IPS-18c (cell line): Measurements from ENCODE around the gene MYO15A.

Experiments
- H3K4me3 ChIP-seq: 2 replicates; pipeline ENCODE4 v1.7.0; 2013; ENCODE audit warnings: low read depth, mild to moderate bottlenecking, low read length, moderate library complexity; ENCODE audit not compliant: insufficient read depth
- H3K9me3 ChIP-seq: one replicate; pipeline ENCODE4 v1.6.1; 2013; ENCODE audit warnings: mild to moderate bottlenecking, low read length, moderate library complexity; ENCODE audit not compliant: control insufficient read depth, insufficient read depth

Gene MYO15A

DNA sequence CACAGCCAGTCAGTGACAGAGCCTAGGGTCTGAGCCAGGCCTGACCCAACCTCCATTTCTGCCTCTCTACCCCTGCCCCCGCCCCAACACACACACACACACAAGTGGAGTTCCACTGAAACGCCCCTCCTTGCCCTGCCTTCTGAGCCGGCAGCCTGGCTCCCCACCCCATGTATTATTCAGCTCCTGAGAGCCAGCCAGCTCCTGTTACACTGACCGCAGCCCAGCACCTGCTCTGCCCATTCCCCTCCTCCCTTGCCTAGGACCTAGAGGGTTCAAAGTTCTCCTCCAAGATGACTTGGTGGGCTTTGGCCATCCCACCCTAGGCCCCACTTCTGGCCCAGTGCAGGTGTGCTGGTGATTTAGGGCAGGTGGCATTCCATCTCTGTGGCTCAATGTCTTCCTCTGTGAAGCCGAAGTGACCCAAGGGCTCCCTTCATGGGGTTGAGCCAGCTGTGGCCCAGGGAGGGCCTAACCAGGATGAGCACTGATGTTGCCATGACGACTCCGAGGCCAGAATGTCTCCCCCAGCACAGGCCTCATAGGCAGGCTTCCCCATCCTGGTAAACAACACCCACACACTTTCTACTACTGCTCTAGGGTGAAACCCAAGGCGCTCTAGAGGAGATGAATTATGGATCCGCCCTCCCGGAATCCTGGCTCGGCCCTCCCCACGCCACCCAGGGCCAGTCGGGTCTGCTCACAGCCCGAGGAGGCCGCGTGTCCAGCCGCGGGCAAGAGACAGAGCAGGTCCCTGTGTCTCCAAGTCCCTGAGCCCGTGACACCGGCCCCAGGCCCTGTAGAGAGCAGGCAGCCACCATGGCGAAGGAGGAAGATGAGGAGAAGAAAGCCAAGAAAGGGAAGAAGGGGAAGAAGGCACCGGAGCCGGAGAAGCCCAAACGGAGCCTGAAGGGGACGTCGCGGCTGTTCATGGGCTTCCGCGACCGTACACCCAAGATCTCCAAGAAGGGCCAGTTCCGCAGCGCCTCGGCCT is 9.7 kb downstream of the MYO15A start:
- no peak overlapping the region for H3K4me3 ChIP-seq
- H3K9me3 ChIP-seq = peaks cover 5% of the 10 kb centered on the region

GRCh38 chr17:18119166-18119745 is 10.7 kb downstream of the MYO15A start:
- H3K4me3 ChIP-seq = no peak overlapping the region
- peaks cover 5% of the 10 kb centered on the region for H3K9me3 ChIP-seq

DNA sequence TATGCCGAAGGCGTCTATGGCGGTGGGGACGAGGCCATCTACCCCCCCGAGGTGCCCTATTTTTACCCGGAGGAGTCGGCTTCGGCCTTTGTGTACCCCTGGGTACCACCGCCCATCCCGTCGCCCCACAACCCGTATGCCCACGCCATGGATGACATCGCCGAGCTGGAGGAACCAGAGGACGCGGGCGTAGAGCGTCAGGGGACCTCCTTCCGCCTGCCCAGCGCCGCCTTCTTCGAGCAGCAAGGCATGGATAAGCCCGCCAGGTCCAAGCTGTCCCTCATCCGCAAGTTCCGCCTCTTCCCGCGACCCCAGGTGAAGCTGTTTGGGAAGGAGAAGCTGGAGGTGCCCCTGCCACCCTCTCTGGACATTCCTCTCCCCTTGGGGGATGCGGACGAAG is 11.4 kb downstream of the MYO15A start:
- peaks cover 5% of the 10 kb centered on the region for H3K9me3 ChIP-seq
- no peak overlapping the region for H3K4me3 ChIP-seq

- H3K9me3 ChIP-seq = peaks cover 5% of the 10 kb centered on the region
- no peak overlapping the region for H3K4me3 ChIP-seq
These were observed 12.0 kb downstream of the MYO15A start for GRCh38 chr17:18120461-18121017.

DNA sequence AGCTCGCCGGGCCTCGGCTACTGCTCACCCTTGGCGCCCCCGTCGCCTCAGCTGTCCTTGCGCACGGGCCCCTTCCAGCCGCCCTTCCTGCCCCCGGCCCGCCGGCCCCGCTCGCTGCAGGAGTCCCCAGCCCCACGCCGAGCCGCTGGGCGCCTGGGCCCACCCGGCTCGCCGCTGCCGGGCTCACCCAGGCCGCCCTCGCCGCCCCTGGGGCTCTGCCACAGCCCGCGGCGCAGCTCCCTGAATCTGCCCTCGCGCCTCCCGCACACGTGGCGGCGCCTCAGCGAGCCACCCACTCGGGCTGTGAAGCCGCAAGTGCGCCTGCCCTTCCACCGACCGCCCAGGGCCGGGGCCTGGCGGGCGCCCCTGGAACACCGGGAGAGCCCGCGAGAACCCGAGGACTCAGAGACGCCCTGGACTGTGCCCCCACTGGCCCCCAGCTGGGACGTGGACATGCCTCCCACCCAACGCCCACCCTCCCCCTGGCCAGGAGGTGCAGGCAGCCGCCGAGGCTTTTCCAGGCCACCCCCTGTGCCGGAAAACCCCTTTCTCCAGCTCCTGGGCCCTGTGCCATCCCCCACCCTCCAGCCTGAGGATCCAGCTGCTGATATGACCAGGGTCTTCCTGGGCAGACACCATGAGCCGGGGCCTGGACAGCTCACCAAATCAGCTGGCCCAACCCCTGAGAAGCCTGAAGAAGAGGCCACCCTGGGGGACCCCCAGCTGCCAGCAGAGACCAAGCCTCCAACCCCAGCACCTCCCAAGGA is 12.8 kb downstream of the MYO15A start:
- H3K9me3 ChIP-seq = peaks cover 5% of the 10 kb centered on the region
- no peak overlapping the region for H3K4me3 ChIP-seq

- H3K9me3 ChIP-seq = peaks cover under 1% of the 10 kb centered on the region
These were observed 14.6 kb downstream of the MYO15A start for GRCh38 chr17:18122990-18123753.

DNA sequence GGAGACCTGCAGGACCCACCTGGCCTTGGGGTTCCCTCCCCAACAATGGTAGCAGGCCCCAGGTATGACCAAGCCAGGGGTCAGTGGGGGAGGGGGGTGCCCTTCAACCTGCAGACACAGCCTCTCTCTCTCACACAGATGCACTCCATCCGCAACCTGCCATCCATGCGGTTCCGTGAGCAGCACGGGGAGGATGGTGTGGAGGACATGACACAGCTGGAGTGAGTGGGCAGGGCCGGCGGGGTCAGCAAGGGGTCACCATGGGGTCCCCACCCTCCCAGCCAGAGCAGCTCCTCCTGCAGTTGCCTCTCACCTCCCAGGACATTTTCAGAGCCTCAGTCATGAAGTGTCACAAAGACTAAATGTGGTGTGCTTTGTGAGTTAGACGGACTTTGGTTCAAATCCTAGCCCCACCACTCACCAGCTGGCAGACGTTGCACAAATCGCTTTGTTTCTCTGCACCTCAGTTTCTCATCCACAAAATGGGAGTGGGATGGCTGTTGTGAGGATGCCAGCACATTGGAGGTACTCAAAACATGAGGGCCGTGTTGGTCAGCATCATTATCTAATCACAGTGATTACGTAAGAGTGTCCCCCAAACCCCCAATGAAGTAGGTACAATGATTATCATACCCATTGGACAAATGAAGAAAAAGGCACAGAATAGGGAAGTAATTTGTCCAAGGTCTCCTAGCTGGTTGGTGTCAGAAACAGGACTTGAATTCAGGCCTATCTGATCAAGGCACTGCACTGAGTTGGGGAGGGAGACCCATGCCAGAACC is 16.0 kb downstream of the MYO15A start:
- no peaks in the 10 kb centered on the region for H3K9me3 ChIP-seq
- no peak overlapping the region for H3K4me3 ChIP-seq

More at GRCh38 chr17:18122990-18123753, 14.6 kb downstream of the MYO15A start:
- H3K4me3 ChIP-seq = no peak overlapping the region

DNA sequence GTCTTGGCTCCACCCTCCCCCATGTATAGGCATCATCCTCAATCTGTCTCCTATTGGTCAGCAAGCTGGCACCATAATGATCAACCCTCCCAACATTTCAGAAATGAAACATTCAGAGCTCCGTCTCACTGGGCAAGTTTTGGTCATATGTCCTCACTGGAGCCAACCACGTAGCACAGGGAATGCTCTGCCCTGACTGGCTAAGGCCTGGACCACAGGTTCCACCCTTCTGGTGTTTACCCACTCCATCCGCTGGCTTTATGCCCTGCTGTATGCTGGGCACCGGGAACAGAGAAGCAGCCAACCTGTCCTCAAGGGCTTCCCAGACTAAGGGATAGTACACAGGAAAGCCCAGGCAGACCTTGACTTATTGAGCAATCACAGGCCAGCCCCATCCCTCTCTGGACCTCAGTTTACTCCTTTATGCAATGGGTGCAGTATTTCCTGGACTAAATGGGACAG is 20.5 kb downstream of the MYO15A start:
- no peaks in the 10 kb centered on the region for H3K9me3 ChIP-seq
- no peak overlapping the region for H3K4me3 ChIP-seq

GRCh38 chr17:18132711-18133110 is 24.2 kb downstream of the MYO15A start:
- H3K4me3 ChIP-seq = no peak overlapping the region
- no peaks in the 10 kb centered on the region for H3K9me3 ChIP-seq

DNA sequence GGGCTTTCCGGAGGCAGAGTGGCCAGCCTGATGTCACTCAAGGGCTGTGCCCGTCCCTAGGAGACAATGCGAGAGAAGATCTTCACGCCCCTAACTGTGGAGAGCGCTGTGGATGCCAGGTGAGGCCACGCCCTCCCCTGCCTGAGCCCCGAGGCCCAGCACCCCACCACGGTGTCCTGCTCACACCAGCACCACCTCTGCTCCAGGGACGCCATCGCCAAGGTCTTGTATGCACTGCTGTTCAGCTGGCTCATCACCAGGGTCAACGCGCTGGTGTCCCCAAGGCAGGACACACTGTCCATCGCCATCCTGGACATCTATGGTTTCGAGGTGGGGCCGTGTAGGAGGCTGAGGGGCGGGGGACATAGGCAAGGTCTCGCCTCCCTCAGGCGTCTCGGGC is 27.8 kb downstream of the MYO15A start:
- Histone ChIP-seq H3K4me3 (no peak overlapping the region), H3K9me3 (no peaks in the 10 kb centered on the region)

GRCh38 chr17:18138065-18138749 is 29.7 kb downstream of the MYO15A start:
- H3K9me3 ChIP-seq = no peaks in the 10 kb centered on the region
- H3K4me3 ChIP-seq = no peak overlapping the region

DNA sequence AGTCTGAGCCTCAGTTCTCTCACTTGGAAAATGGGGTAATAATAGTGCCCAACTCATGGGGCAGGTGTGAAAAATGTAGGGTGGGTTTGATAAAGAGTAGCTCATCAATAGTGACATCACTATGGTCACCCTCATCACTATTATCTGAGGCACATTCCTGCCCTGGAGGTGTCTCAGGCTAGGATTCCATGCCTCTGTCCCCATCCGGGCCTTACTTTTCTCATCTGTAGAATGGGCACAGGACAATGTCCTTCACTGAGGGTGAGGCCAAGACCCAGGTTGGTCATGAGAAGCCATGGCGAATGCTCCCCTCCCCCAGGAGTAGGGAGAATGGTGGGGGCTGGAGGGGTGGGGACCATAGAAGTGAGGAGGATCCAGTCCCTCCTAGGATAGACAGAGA is 30.5 kb downstream of the MYO15A start:
- no peak overlapping the region for H3K4me3 ChIP-seq
- no peaks in the 10 kb centered on the region for H3K9me3 ChIP-seq

GRCh38 chr17:18139498-18139897 is 30.9 kb downstream of the MYO15A start:
- Histone ChIP-seq H3K4me3 (no peak overlapping the region), H3K9me3 (no peaks in the 10 kb centered on the region)

- no peak overlapping the region for H3K4me3 ChIP-seq
- no peaks in the 10 kb centered on the region for H3K9me3 ChIP-seq
These were observed 31.4 kb downstream of the MYO15A start for GRCh38 chr17:18139949-18140348.

GRCh38 chr17:18140648-18141047 is 32.1 kb downstream of the MYO15A start:
- no peaks in the 10 kb centered on the region for H3K9me3 ChIP-seq
- H3K4me3 ChIP-seq = no peak overlapping the region; the same call in 1 of the 2 replicates
